Activated CD4-positive, alpha-beta T cell treated with anti-CD3 and anti-CD28 coated beads for 24 hours (primary cell): ENCODE results near the gene CHN1.

Source experiments
- DNase-seq, 2 donors: peaks; one replicate each; pipeline ENCODE4 v3.0.0-alpha.2; 2020; ENCODE audit warnings: low read depth in 2 of 2

The CHN1 gene

GRCh38 chr2:174827371-174828369, 177.5 kb downstream of the CHN1 start:
- DNase-seq, result no peak

- DNase-seq, result no peak
These were observed 179.1 kb downstream of the CHN1 start for GRCh38 chr2:174826051-174826450.

GRCh38 chr2:174824068-174824467, 181.1 kb downstream of the CHN1 start:
- DNase-seq, result no peak

GRCh38 chr2:174821628-174822027, 183.6 kb downstream of the CHN1 start:
- no peak for DNase-seq

GRCh38 chr2:174820361-174820760, 184.8 kb downstream of the CHN1 start:
- no peak for DNase-seq

- no peak for DNase-seq
These were observed 189.7 kb downstream of the CHN1 start for GRCh38 chr2:174815526-174815925.

DNA sequence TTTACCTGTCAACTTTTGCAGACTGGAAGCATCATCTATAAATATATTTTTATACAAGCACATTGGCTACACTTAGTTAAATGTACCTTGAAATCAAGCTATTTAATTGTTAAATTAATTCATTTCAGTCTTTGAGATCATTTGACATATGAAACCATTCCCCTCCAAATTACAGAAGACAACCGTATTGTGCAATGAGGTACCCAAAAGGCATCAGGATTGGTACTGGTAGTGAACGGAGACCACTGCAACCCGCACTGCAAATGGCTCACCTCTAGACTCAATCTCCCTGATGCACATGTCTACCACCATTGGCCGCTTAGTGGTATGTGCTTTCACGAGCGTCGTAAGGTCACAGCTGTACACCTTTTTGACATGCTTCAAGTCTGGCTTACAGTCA, 193.1 kb downstream of the CHN1 start:
- no peak for DNase-seq

- DNase-seq, result no peak
These were observed 197.2 kb downstream of the CHN1 start for GRCh38 chr2:174807931-174808330.

DNA sequence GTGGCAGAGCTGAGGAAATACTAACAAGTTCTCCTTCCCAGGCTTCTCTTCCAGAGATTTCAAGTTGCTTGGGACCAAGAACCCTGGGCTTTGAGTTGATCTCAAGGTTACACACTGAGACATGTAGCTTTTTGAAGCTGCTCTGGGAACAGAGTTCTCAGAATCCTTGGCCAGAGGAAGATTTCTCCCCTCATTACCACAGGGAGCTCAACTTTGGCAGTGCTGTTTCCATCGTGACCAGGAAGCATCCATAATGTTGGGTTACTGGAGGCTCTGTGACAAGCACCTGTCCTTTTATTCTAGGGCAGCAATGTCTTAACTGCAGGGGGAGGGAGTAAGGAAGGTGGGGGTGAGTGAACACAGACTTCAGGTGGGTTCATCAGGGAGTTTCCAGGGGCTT, 199.4 kb downstream of the CHN1 start:
- DNase-seq, result no peak

GRCh38 chr2:174802459-174802858, 202.7 kb downstream of the CHN1 start:
- no peak for DNase-seq

DNA sequence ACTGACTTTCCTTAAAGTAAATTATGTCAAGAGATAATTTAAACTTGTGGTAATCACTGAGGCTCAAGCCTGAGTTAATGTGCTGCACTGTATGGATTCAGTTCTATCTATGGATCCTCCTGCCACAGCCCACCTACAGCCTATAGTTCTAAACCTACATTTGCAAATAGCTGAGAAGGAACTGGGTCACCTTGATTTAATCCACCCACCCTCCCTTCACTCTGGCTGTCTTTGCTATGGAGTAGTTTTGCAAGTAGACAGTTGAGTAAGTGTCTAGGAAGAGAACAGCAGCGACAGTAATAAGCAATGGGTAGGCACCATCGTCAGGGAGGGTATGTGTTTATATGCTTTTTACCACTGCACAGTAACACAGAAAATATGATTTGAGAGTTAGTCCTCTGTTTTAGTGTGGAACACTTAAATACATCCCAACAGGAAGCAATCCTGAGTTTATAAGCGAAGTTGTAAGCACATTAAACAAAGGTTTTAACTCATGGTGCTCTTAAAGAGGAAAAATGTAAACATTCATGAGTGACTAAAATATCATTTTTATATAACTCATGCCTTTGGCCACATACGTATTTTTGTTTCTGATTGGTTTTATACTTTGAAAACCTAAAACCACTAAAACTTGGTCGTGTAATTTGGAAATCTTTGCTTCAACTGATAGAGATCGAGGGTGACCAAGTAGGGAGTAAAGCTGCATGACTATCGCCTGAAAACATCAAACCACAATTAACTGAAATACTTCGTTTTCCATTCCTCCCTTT, 204.6 kb downstream of the CHN1 start:
- no peak for DNase-seq

DNA sequence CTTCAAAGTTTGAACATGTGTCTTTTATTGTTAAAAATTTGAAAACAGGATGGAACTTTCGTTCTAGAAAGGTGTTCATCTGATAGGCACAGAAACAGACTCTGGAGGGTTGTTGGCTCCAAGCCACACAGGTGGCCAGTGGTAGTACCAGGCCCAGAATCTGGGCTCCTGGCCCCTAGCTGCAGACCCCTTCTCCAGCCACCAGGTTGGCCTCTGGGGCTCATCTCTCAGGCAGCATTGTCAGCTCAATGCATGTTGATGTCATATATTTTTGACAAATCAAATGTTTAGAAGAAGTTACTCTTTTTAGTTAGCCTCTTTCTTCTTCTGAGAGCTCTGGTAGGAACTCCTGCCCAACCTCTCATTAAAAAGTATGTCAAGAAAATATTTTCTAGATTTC, 206.4 kb downstream of the CHN1 start:
- no peak for DNase-seq

DNA sequence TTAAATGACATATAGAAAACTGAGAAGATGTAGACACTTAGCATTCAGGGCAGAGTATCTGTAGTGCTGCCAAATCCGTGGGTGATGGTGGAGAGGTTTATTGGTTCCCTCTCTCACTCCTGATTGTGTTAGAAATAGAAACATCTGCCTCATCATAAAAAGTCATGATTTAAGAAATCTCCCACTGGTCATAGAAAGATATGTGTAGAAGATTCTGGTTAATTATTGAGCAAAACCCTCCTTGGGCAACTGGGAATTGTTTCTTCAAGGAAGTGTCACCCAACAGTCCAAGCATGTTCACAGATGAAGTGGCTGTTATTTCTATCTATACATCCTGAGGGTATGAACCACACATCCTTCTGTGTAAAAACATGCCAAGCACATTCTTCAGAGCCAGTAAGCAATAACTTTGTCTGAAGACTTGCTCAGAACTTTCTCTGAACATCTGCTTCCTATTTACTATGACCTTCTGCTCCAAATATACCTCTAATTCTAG, 207.4 kb downstream of the CHN1 start:
- no peak for DNase-seq

DNA sequence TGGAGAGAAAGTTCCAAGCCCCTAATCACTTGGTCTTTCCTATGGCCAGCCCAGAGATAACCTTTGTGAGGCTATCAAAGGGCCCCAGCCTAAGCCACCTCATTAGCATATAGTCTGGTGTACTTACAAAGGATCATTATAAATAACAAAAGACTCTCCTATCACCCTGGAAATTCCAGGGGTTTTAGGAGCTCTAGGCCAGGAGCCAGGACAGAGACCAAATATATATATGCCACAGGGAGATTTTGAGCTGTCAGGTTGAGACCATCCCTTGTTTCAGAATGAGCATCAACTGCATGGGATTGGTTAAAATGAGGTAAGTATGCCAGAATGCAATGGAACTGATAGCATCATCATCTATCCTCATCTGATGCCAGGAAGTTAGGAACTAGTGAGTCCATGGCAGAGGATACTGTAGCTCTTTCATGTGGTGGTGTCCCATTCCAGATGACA, 208.8 kb downstream of the CHN1 start:
- no peak for DNase-seq

DNA sequence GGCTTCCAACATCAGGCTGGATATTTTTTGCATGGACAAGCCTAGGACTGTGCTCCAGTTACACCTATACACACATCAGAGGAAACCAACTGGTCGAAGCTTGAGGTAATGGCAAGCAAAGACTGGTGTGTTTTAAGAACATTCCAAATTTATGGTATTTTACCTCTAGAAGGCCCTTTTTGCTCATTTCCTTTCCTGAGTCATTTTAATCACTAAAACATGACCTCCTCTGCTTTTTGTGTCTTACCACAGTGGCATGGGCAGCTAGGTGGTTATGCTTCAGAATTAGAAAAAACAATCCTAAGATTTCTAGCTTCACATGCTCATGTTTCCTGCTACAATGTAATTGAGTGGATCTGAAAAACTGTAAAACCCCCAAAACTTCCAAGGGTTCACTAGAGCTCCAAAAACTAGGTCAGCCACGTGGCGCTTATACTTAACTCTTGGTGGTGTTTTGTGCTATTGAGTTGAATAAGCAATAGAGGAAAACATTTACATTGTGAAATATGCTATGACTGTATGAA, 210.3 kb downstream of the CHN1 start:
- DNase-seq, result no peak

GRCh38 chr2:174792309-174793025, 212.7 kb downstream of the CHN1 start:
- no peak for DNase-seq

DNA sequence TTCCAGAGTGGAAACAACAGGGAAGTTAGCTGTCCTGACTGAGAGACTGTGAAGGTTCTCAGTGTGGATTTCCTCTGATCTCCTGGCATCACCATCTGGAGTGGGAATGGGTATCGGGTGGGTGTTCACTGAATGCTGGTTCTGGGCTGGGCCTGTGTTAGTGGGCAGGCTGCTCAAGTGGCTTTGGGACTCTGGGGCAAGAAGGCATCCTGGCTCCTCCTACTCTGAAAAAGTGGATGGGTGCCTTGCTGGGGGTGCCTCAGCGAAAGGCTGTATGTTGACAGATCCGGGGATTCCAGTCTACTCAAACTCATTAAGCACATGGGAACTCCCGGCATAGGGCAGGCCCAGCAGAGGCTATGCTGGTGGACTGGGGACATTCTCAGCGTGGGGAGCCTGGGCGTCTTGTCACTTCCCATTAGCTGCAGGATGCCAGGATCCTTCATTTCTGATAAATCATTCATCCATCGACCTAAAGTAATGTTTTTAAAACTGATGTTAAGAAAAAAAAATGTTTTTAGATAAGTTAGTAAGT, 213.4 kb downstream of the CHN1 start:
- no peak for DNase-seq

DNA sequence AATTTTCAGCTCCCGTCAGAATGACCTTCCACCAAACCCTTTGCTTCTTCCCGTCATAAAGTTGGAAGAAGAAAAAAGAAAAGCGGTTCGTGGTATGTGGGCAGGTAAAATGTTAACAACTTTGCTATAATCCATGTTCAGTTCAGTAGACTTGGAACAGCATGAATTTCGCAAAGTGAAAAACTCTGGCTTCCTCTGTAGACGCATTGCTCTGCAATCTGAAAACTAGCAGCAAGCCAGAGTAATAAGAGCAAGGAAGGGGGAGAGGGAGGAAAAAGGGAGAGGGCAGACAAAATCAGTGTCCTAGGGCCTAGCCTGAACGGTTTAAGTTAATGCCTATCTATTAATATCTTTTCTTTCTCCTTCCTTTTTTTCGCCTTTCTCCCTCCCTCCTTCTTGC, 214.2 kb downstream of the CHN1 start:
- no peak for DNase-seq

DNA sequence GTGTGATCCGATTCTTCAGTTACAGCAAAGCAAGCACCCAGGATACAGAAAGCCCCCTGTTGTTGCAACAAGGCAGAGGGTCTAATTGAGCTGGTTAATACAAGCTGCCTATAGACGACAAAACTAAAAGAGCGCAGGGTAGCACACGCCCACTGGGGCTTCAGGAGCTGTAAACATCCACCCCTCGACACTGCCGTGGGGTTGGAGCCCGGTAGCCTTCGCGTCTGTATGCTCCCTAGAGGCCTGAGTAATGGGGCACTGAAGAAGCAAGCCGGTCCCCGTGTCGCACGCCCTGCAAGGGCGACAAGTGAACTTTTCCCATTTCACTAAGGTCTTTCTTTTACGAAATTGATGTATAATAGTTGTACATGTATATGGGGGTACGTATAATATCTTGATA, 216.2 kb downstream of the CHN1 start:
- DNase-seq, result no peak

DNA sequence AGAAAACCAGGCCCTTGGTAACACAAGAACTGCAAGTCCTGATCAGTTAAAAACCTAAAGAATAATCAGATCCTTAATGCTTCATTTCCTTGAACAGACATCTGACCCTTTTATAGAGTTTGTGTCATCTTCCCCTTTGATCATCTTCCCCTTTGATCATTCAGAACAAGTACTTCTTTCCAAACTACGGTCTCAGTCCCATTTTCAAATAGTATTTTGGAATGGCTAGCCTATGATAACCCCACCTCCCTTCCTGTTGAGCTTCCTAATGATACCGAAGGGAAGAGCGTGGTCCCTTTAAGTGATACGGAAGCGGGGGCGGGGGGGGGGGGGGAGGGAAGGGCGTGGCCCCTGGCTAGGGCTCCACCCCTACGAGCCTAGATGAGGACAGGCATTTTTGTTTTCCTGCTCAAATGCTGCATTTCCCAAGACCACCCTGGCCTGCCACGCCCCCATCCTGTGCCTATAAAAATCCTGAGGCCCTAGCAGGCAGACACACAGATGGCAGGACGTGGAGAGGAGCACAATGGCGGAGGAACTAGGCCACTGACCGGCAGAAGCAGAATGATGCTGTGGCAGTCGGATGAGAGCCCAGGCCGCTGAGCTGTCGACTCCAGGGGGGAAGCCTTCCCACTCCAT, 216.8 kb downstream of the CHN1 start:
- DNase-seq, result no peak
